HG03442 (cell line): ENCODE data around the gene GGPS1.
A peak's percentile ranks its signal among the peaks of the same experiment; 100 is the strongest.
"Not testable (repeated sequence)": the region's sequence is repeated elsewhere in the genome, so short reads cannot be mapped to it uniquely, and the experiment has no call there.

Experiments
- ATAC-seq: cut with Tn5 transposase; IDR thresholded peaks from one replicate; pipeline ENCODE4 v1.9.1; 2021; ENCODE audit warnings: mild to moderate bottlenecking, moderate library complexity; ENCODE audit not compliant: unreplicated experiment

Gene GGPS1

DNA sequence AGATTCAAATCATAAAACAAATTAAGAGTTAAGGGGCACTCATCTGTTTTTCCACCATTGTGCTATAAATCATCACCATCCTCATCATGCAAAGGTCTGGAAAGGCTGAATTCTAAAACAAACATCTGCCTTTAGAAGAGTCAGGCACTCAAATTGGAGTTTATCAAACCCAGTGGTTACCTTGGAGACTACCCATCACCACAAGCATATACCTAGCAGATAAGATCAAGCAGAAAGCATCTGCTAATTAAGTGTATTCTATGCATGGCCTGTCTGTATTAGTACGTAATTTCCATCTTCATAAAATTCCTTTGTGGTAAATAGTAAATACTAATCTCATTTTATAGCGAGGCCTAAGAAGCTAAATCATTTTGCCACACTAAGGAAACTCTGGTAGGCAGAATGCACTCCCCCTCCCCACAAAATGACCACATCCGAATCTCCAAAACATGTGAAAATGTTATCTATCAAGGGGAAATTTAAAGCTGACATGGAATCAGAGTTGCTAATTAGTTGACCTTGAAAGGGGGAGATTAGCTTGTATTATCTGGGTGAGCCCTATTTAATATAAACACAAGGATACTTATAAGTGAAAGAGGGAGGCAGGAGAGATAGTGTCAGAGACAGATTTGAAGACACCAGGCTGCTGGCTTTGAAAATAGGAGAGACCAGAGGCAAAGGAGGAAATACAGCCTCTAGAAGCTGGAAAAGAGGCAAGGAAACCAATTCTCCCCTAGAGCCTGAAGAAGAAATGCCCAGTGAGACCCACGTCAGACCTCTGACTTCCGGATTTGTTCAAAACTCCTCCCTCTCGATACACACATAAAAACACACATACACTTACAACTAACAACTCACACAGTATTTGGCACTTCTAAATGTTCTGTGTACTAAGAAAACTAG, 23.6 kb upstream of the GGPS1 start:
- ATAC-seq = no peak

GRCh38 chr1:235307158-235308124, 20.9 kb upstream of the GGPS1 start:
- ATAC-seq = no peak

DNA sequence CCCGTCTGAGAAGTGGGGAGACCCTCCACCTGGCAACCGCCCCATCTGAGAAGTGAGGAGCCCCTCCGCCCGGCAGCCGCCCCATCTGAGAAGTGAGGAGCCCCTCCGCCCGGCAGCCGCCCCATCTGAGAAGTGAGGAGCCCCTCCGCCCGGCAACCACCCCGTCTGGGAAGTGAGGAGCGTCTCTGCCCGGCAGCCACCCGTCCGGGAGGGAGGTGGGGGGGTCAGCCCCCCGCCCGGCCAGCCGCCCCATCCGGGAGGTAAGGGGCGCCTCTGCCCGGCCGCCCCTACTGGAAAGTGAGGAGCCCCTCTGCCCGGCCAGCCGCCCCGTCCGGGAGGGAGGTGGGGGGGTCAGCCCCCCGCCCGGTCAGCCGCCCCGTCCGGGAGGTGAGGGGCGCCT, 19.2 kb upstream of the GGPS1 start:
- not testable (repeated sequence) for ATAC-seq

- no peak for ATAC-seq
Observed at GRCh38 chr1:235313262-235313661, 15.1 kb upstream of the GGPS1 start.

DNA sequence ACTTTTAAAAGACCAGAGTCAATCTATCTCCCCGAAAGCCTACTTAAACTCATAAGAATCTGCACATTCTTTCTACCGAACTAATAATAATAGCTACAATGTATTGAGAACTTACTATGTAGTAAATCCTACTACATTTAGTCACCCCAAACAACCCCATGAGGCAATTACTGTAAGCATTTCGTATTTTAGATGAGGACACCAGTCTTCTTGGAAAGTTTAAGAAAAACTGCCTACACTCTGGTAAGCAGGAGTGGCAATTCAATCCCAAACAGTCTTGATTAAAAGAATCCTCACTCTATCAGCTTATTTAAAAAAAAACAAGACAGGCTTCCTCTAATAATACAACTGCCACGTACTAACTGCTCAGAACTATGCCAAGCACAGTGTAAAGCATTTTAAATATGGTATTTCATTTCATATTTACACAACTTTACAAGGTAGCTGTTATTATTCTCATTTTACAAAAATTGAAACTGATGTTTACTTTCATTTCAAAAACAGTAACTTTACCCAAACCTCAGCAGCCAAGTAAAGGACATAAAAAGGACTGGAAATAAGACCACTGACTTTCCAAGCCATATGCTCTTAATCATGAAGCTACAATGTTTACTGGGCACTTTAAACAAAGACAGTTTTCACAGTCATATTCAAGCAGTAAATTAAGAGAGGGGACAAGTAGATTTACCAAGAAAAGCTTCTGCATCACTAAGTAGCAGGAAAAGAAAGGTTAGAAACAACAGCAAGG, 14.3 kb upstream of the GGPS1 start:
- no peak for ATAC-seq

GRCh38 chr1:235315173-235315572, 13.2 kb upstream of the GGPS1 start:
- no peak for ATAC-seq

- no peak for ATAC-seq
Observed at GRCh38 chr1:235315735-235316134, 12.6 kb upstream of the GGPS1 start.

- ATAC-seq = no peak
Observed at GRCh38 chr1:235317168-235317567, 11.2 kb upstream of the GGPS1 start.

DNA sequence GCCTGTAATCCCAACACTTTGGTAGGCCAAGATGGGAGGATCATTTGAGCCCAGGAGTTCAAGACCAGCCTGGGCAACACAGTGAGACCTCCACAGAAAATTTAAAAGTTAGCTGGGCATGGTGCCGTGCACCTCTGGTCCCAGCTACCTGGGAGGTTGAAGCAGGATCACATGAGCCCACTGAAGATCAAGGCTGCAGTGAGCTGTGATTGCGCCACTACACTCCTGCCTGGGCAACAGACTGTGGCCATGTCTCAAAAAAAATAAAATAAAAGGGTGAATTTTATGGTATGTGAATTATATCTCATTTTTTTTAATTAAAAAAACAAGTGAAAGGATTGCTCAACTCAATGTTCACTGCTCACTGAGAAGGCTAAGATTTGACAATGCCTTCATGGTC, 9.1 kb upstream of the GGPS1 start:
- no peak for ATAC-seq

DNA sequence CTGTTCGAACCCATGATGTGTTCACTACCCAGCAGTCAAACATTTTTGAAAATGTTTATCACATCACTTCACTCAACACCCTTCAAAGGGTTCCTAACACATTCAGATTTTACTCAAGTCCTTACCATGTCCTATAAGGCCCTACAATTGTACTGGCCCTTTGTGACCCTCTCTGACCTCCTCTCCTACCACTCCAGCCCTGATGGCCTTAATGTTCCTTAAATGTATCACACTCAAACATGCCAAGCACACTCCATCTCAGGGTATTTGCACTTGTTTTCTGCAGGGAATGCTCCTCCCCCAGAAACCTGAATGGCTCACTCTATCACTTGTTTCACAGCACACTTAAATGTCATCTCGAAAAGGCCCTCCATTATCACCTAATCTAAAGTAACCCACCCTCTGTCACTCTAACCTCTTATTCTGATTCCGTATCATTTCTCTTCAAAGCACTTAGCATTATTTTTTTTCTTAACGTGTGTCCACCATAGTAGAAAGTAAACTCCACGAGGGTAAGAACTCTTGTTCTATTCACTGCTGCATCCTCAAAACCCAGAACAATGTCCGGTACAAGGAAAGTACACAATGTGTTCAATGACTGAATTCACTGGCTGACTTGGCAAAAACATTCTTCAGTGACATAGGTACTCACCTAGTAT, 7.7 kb upstream of the GGPS1 start:
- no peak for ATAC-seq

DNA sequence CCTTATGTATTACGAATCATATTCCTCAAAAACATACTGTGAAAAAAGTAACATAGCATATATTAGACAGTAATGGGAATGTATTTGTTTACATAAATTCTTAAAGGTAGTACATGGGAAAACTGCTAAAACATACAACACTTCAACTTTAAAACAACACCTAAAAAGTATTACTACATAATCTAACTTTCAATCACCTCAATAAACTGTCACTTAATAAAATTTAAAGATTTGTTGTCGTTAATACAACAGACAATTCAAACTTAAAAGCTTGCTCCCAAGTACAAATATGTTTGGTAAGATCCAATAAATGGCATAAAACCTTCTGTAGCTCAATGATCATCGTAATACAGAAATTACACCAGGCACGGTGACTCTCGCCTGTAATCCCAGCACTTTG, 4.1 kb upstream of the GGPS1 start:
- ATAC-seq = no peak

DNA sequence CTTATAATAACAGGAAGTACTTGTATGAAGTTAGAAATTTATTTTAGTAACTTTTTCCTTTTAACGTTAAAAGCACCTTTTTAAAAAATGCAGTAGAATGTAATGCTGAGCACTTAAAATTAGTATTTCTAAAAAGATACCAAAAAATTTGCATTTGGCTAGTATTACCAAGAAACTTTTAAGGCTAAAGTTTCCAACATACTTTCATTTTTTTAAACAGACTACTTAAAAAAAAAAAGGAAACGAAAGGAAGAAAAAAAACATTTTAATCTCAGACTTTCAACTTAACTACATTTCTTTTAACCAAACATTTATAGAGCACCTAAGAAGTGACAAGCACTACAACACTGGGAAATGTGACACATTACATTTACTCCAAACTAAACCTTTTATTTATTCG, 3.2 kb upstream of the GGPS1 start:
- ATAC-seq = no peak

- ATAC-seq = no peak
Observed at GRCh38 chr1:235325854-235326253, 2.5 kb upstream of the GGPS1 start.

DNA sequence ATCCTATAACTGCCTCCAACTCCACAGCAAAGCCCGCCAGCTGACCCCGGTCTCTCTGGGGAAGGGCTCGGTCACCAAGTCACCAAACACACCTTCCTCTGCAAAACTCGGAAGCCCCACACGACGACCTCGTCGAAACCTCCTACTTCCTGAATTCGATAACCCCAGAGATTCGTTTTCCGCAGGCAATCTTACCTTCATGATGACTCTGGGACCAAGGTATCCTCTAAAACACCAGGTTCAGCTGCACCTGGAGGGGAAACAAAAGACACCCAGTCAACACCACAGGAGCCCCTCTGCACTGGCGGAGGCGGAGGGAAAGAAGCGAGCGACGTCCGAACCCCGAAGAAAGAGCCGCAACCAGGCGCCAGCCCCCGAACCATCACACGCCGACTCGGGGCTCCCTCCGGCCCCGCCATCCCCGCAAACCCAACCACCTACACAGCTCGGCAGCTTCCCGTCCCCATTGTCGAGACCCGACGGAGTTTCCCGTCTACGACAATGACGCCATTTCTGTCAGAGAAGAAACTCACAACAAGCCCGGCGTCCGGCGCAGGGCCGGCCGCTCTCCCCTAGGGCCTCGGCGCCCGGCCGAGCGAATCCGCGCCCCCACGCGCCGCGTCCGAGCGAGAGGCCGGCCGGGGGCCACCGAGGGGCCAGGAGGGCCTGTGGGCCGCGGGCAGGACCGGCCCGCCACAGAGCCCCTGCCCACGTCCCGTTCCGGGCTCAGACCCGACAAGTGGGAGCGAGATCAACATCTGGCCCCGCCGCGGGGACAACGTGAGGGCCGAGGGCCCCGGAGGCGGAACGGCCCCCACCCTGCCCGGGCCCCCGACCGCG, 1.4 kb upstream of the GGPS1 start:
- ATAC-seq = no peak

- peak; percentile 6 for ATAC-seq
Observed at GRCh38 chr1:235327559-235328270, 655 bp upstream of the GGPS1 start, which contains the start of gene ARID4B. Gene ARID4B (minus strand): TSS chr1:235328179. CDS start chr1:235326919, 1,260 bp downstream.

GRCh38 chr1:235329139-235329902, 951 bp downstream of the GGPS1 start:
- peak; percentile 22 for ATAC-seq

- no peak for ATAC-seq
Observed at GRCh38 chr1:235330918-235331285, 2.5 kb downstream of the GGPS1 start.

DNA sequence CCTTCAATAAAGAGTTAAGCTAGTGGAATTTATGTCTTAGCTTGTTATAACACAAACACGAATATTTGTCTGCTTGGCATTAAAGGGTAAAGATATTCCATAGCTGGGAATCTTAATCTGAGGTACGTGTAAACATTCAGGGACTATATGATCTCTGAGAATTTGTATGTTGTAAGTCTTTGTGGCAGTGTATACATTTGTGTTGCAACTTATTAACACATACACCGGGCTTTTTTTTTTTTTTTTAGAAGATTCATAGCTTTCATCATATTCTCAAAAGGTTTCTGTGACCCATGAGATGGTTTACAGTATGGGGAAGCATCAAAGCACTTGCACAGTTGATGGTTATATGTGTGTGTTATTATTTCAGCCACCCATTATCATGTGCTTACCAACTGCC, 3.0 kb downstream of the GGPS1 start:
- no peak for ATAC-seq
